ENCODE results near the gene ESR2.
"Not testable (repeated sequence)": the region's sequence is repeated elsewhere in the genome, so short reads cannot be mapped to it uniquely, and the experiment has no call there.

ESR2 gene

GRCh38 chr14:64329149-64329548 is 35.0 kb upstream of the ESR2 start:
- Histone ChIP-seq H3K27ac (no peak overlapping the region), H3K9ac (no peak overlapping the region), H2AFZ (no peak overlapping the region), H3K9me3 (ENCODE audit: control insufficient read depth, low read length) (no peaks in the 10 kb centered on the region), H3K27me3 (ENCODE audit: control insufficient read depth, insufficient read depth, low read length) (no peaks in the 10 kb centered on the region), H3K4me2 (ENCODE audit: low read length) (no peak overlapping the region), H3K79me2 (no peaks in the 10 kb centered on the region), H3K4me1 (no peaks in the 10 kb centered on the region), H3K4me3 (ENCODE audit: low read depth, low read length) (no peak overlapping the region), H3K36me3 (ENCODE audit: control insufficient read depth, insufficient read depth, low read length) (no peaks in the 10 kb centered on the region)
- no peak for TF ChIP-seq CTCF (IDR thresholded peaks at IDR 0.05)

- no peak overlapping the region for H3K27ac ChIP-seq
- no peak overlapping the region for H2AFZ ChIP-seq
- no peak overlapping the region for H3K4me3 ChIP-seq (ENCODE audit: low read depth, low read length)
- H3K79me2 ChIP-seq: no peaks in the 10 kb centered on the region
- H3K27me3 ChIP-seq (ENCODE audit: control insufficient read depth, insufficient read depth, low read length): no peaks in the 10 kb centered on the region
- H3K9ac ChIP-seq: no peak overlapping the region
- no peaks in the 10 kb centered on the region for H3K9me3 ChIP-seq (ENCODE audit: control insufficient read depth, low read length)
- TF ChIP-seq CTCF (IDR thresholded peaks at IDR 0.05): no peak
- H3K4me2 ChIP-seq (ENCODE audit: low read length): no peak overlapping the region
- no peaks in the 10 kb centered on the region for H3K4me1 ChIP-seq
- H3K36me3 ChIP-seq (ENCODE audit: control insufficient read depth, insufficient read depth, low read length): no peaks in the 10 kb centered on the region
These were observed 32.3 kb upstream of the ESR2 start for GRCh38 chr14:64326502-64326901.

GRCh38 chr14:64324895-64325294 is 30.7 kb upstream of the ESR2 start:
- Histone ChIP-seq H3K36me3 (ENCODE audit: control insufficient read depth, insufficient read depth, low read length) (no peaks in the 10 kb centered on the region), H3K79me2 (no peaks in the 10 kb centered on the region), H3K27ac (no peak overlapping the region), H3K4me3 (ENCODE audit: low read depth, low read length) (no peak overlapping the region), H3K9ac (no peak overlapping the region), H3K9me3 (ENCODE audit: control insufficient read depth, low read length) (no peaks in the 10 kb centered on the region), H3K4me1 (no peaks in the 10 kb centered on the region), H3K27me3 (ENCODE audit: control insufficient read depth, insufficient read depth, low read length) (no peaks in the 10 kb centered on the region), H2AFZ (no peak overlapping the region), H3K4me2 (ENCODE audit: low read length) (no peak overlapping the region)
- no peak for TF ChIP-seq CTCF (IDR thresholded peaks at IDR 0.05)

GRCh38 chr14:64324461-64324860 is 30.3 kb upstream of the ESR2 start:
- no peaks in the 10 kb centered on the region for H3K36me3 ChIP-seq (ENCODE audit: control insufficient read depth, insufficient read depth, low read length)
- no peaks in the 10 kb centered on the region for H3K9me3 ChIP-seq (ENCODE audit: control insufficient read depth, low read length)

GRCh38 chr14:64320362-64320761 is 26.2 kb upstream of the ESR2 start:
- not testable (repeated sequence) for H3K9me3 ChIP-seq (ENCODE audit: control insufficient read depth, low read length); H3K27ac ChIP-seq; H3K79me2 ChIP-seq; H3K4me1 ChIP-seq; H3K36me3 ChIP-seq (ENCODE audit: control insufficient read depth, insufficient read depth, low read length); H3K9ac ChIP-seq; H3K27me3 ChIP-seq (ENCODE audit: control insufficient read depth, insufficient read depth, low read length); H3K4me3 ChIP-seq (ENCODE audit: low read depth, low read length); H3K4me2 ChIP-seq (ENCODE audit: low read length); H2AFZ ChIP-seq

More at GRCh38 chr14:64324461-64324860, 30.3 kb upstream of the ESR2 start:
- H3K4me1 ChIP-seq: no peaks in the 10 kb centered on the region
- no peak overlapping the region for H2AFZ ChIP-seq
- H3K4me2 ChIP-seq (ENCODE audit: low read length): no peak overlapping the region
- no peak overlapping the region for H3K4me3 ChIP-seq (ENCODE audit: low read depth, low read length)
- H3K79me2 ChIP-seq: no peaks in the 10 kb centered on the region
- no peak overlapping the region for H3K9ac ChIP-seq
- no peaks in the 10 kb centered on the region for H3K27me3 ChIP-seq (ENCODE audit: control insufficient read depth, insufficient read depth, low read length)
- TF ChIP-seq CTCF (IDR thresholded peaks at IDR 0.05): no peak
- H3K27ac ChIP-seq: no peak overlapping the region

GRCh38 chr14:64318695-64319094 is 24.5 kb upstream of the ESR2 start:
- H3K4me1 ChIP-seq; H3K27me3 ChIP-seq (ENCODE audit: control insufficient read depth, insufficient read depth, low read length); H3K4me3 ChIP-seq (ENCODE audit: low read depth, low read length); H3K27ac ChIP-seq; H3K9me3 ChIP-seq (ENCODE audit: control insufficient read depth, low read length); H3K9ac ChIP-seq; H2AFZ ChIP-seq; H3K36me3 ChIP-seq (ENCODE audit: control insufficient read depth, insufficient read depth, low read length); H3K4me2 ChIP-seq (ENCODE audit: low read length); H3K79me2 ChIP-seq: not testable (repeated sequence)
